OCI-M2 (cell line): ENCODE data around the gene BAD.
"Not testable (repeated sequence)": the region's sequence is repeated elsewhere in the genome, so short reads cannot be mapped to it uniquely, and the experiment has no call there.

Source experiments
- DNase-seq: peaks from one replicate; lab custom pipeline; 2025; ENCODE audit not compliant: unreplicated experiment; lab: John Stamatoyannopoulos, UW

The BAD gene

DNA sequence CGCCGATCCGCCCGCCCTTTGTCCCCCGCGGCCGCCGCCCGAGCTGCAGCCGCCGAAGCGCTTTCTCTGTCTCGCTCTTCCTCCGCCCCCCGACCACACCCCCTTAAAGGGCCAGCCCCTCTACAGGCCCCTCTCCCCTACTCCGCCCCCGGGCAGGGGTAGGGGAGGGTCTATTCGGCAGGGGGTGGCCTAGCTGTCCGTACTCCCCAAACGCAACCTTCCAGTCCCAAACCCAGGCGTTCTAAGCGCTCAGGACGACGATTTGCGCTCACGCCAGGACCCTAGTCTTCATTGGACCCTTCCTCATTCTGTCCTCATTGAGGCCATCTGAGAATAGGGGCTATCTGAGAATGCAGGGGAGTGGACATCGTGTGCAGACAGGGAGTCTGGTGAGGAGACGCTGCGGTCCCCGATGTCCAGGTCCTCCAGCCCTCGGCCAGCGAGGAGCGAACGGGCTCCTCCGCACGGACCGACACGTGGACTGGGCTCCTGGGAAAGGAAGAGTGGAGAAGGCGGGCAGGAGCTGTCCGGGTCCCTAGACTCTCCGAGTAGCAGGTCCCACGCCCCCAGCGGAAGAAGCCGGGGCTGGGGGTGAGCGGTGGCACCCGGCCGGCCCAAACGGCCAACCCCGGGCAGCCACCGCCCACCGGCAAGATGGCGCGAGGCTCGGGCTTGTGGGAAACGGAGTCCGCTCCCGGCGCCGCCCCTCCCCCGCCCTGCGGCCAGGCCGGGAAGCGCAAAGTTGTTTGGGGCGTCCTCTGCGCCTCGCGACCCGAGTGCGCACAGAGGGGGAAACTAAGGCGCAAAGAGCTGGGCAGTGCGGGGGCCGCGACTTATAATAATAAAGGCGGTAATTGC, 37.4 kb downstream of the BAD start, which contains the start of gene PPP1R14B:
Gene PPP1R14B, minus strand, starts transcription at position 73 of the 858 bp plus-strand sequence. CDS start 270 bp downstream, outside the sequence.
- no peak for DNase-seq

DNA sequence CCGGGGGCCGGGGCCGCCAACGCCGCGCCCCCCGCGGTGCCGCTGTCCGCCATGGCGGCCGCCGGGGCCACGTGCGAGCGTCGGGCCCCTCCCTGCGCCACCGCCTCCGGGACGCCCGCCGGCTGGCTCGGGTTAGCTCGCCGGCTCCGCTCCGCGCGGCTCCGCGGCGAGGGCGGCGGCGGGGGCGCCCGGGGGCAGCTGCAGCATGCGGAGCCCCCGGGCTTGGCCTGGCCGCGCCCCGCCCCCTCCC, 37.9 kb downstream of the BAD start:
- DNase-seq = not testable (repeated sequence)

DNA sequence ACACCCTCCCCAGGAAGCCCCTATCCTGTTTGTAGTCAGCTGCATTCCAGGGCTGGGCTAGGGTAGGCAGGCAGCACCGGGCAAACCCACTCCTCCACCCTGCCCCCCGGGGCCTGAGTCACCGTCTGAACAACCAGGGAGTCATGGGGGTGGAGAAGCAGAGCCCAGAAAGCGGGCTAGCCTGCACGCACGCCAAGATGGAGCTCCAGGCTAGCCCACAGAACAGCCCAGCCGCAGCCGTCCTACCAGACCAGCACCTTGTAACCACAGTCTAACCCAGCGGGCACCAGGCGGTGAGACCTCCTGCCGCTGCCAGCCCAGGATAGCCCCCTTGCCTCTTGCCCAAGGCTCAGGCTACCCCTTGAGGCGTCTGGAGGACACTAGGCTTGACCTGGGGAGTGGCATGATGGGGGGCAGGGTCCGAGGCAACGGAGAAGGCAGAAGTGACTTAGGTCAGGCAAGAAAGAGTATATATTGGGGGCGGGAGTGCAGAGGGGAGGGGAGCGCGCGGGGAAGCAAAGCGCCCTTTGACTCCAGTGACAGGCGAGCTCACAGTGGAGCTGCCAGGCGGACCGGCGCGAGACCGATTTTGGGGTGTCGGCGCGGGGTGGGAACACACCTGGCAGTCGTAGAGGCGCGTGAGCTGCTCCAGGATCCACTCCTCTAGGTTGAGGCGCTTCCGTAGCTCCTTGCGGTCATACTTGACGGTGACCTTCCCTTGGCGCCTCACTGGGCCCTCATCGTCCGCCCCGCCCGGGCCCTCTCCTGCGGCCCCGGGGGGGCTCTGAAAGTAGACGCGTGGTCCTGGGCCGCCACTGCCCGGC, 38.5 kb downstream of the BAD start:
- no peak for DNase-seq

DNA sequence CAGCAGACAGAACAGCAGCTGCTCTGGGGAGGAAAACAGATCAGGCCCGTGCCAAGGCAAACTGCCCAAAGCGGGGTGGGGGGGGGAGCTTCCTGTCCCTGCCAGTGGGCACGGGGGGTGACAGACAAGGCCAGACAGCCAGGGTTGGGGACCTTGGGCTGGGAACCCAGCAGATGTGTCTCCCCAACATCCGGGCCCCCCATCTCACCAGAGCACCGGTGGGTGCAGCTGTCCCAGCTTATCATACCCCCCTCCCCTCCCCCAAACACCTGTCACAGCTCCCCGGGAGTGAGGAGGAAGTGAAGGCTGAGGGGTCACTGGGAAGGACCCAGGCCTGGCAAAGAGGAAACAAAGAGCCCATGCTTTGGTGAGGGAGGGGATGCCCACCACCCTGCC, 39.1 kb downstream of the BAD start:
- DNase-seq = no peak

DNA sequence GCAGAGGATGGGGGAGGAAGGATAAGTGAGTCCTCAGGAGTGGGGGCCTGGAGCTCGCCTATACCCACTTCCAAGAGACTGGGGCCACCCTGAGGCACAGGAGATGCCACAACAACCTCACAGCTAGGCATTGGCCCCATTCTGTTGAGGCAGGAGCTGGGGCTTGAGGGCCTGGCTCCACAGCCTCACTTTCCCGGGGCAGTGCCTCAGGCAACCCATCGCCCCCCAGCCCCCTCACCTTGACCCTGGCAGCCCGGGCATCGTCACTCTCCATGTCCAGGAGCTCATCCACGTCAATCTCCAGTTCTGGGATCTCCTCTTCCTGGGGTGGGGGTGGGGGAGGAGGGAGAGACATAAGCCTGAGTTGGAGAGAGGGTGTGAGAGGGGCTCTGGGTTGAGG, 39.5 kb downstream of the BAD start:
- DNase-seq = no peak

DNA sequence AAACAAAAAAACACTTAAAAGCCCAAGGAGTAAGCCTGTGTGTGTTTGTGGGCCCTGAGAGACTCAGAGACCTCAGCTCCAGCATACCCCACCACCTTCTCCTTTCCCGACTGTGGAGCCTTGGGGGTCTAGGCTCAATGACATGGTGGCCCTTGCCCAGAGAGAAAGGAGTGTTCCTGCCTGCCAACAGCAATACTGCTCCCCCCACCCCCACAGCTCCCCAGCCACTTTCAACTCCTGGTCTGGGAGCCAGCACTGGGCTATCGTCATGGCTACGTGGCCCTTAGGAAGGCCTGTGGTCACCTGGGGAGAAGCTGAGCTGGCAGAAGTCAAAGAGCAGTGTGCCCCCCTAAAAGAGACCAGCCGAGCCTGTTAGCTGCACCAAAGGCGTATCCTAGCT, 40.4 kb downstream of the BAD start:
- DNase-seq = no peak

DNA sequence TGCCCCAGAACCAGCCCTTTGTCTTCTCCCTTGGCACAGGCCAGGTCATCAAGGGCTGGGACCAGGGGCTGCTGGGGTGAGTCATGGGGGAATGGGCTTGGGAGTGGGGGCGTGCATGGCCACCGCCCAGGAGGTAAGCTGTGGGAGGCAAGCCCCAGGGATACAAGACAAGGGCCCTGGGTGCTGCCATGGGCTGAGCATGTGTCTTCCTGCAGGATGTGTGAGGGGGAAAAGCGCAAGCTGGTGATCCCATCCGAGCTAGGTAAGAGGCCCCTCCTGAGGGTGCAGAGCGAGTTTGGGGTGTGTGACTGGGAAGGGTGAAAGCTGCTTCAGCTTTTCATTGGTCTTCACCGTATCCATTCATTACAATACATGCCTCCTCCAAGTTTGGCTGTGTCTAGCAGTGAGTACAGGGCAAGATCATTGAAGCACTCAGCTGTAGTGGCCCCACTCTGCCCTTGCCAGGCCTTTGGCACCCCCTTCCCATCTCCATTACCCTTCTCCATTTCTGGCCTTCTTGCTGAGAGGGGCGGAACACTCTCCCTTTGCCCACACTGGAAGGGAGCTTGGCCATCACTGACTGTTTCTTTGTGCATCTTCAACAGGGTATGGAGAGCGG, 41.1 kb downstream of the BAD start:
- no peak for DNase-seq

DNA sequence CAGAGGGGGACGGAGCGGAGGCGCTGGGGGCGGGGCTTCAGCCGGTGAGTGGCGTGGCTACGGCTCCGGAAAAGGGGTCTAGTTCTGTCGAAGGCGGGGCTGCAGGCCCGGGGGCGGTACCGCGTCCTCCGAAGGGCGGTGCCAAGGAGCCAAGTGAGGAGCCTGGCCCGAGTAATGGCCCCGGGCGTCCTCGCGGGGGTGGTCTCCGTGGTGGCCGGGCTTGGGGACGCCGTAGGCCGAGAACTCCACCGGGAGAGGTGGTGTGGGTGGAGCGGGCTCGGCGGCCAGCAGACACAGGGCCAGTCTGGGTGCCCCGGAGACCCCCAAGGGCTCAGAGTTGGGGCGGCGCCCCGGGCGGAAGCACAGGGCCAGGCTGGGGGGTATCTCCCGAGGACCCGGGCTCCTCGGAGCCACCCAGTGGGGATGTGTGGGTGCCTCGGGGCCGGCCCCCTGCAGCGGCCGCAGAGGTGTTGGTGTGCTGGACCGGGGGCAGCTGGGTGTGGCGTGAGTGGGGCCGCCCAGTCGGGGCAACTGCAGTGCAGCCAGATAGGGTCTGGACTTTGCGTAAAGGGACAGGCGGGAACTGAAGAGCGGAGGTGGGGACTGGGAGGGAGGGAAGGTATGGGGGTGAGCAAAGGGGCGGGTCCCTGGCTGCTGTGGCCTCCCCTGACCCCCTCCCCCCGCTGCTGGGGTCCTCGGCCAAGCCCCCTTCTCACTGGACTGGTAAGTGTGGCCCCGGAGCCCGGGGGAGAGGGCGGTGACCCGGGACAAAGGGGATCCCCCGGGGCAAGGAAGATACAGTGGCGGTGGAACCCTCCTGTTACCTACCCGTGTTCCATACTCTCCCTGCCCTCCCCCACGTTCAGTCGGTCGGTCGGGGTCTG, 42.7 kb downstream of the BAD start:
- DNase-seq = no peak

DNA sequence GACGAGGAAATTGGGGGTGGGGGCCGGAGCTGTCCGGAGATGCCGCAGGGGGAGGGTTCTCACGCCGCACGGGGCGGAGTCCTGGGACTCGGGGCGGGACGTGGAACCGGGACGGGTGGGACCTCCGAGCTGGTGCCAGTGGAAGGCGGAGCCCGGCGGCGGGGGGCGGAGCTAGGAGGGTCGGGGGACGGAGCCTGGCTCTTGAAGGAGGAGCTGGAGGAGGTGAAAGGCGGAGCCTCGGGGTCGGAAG, 43.3 kb downstream of the BAD start:
- peak; percentile 56 for DNase-seq

DNA sequence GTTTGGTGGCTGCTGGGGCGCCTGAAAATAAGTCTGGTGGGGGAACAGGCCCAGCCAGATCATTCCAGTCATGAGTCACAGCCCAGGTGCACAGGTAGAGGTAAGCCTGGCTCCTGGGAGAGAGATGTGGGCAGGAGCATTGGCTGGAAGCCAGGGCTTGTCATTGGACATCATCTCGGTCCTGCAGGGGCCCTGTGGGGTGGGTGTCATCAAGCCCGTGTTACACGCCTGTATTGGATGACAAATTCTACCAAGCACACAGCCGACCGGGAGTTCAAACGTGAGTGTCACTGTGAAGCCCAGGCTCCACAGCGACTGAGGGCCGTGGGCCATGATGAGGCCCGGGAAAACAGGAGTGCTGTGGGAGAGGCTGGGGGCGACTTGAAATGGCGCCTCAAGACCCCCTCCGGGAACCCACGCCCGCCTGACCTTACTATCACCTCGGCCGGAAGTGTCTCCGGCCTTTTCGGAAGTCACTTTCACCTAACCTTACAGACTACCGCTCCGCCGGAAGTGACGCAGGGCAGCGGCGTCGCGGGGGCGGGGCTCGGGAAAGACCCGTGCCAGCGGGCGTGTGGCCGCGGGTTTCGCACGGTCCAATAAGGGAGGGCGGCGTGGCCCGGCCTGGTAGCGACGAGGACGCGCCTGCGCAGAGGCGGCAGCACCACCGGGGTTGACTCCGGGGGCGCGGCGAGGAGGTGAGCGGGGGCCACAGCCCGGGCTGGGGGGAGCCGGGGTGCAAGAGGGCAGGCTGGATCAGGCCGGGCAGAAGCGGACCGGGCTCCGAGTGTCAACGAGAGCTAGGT, 43.8 kb downstream of the BAD start, which contains the start of gene FKBP2:
Gene FKBP2, plus strand, starts transcription at position 661 of the 806 bp plus-strand sequence. CDS start 1,293 bp downstream, outside the sequence.
- no peak for DNase-seq

DNA sequence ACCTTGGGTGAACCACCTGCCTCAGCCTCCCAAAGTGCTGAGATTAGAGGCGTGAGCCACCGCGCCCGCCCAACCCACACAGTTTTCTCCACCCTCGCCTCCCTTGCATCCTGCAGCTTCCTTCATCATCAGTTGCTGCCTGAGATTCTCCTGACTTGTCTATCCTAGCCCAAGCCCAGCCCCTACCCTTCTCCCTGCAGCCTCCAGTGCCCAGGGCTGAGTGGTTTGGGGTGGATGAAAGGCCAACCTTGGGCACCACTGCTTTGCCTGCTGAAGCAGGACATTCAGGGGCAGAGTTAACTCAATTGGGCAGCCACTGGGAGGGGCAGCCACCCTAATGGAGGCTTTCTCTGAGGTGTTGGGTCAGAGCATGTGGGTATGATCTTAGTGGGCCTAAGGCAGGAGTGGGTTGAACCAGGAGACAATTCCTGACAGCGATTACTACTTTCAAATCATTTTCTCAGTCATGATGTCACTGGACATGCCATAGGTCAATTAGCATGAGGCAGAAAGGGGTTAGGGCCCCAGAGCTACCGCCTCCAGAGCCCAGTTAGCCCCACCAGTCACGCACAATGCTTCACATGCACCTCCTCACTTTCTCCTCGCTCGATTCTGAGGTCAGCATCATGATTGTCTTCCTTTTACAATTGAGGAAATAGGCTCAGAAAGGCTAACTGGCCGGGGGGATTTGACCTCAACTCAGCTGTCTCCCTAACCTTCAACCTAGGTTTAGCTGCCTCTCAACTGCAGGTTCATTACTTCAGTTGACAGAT, 44.6 kb downstream of the BAD start:
- DNase-seq = no peak

DNA sequence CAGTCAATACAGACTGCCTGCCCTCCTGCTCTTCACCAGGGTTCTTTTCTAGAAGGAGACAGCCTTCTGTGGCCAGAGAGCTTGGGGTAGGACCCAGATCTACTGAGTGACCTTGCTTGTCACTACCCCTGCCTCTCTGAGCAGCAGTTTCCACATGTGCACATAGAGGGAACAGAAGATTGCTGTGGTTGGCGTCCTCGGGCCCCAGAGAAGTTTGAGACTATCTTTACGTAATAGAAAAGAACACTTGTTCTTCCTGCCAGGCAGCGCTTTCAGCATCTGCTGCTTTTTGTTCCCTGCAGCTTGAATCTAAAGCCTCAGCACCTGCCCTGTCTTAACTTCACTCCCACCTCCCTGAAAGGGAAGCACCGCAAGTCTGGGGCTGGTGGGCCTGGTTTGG, 45.5 kb downstream of the BAD start:
- no peak for DNase-seq

DNA sequence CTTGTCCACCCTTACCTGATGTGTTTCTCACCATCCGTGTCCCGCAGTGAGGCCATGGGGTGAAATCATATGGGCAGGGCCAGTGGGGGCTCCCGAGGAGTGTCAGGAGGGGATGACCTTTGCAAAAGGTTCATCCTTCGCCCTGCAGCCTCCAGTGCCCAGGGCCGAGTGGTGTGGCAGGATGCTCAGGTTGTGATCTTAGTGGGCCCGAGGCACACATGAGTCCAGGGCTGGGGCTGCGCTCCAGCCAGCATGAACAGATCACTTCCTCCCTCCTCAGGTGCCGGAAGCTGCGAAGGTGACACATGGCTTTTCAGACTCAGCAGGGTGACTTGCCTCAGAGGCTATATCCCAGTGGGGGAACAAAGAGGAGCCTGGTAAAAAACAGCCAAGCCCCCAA, 46.4 kb downstream of the BAD start:
- no peak for DNase-seq

DNA sequence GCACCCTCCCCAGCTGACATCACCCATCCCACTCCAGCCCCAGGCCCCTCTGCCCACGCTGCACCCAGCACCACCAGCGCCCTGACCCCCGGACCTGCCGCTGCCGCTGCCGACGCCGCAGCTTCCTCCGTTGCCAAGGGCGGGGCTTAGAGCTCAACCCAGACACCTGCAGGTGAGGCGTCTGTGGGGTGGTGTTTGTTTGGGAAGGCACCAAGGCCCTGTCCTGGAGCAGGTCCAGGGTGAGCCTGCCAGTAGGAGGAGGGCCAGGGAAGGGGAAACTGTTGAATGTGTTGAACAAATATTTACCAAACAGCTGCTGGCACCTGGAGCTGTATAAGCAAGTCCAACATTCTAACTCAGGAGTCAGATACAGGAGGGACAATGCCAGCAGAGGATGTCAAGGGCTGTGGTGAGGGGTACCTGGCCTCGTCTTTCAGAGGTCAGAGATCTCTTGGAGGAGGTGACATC, 46.9 kb downstream of the BAD start:
- no peak for DNase-seq

DNA sequence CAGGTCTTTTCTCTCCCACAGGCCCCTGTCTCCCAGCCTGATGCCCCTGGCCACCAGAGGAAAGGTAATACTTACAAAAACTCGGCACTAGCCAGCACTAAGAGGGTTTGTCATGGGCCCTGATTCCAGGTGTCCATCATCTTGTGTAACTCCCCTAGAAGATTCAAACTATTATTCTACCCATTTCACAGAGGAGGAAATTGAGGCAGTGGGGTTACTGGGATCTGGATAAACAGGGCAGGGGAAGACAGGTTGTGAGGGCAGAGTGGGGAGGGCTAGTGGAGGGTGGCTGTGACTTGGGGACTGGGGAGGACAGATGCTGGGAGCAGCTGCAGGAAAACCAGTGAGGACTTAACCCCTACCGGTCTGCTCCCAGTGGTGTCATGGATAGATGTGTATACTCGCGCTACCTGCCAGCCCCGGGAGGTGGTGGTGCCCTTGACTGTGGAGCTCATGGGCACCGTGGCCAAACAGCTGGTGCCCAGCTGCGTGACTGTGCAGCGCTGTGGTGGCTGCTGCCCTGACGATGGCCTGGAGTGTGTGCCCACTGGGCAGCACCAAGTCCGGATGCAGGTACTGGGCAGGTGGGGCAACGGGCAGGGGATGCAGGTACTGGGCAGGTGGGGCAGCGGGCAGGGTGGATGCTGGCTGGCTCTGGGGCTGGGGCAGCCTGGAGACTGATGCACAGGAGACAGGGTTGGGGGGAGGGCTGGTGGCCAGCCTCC, 48.9 kb downstream of the BAD start:
- DNase-seq = no peak

DNA sequence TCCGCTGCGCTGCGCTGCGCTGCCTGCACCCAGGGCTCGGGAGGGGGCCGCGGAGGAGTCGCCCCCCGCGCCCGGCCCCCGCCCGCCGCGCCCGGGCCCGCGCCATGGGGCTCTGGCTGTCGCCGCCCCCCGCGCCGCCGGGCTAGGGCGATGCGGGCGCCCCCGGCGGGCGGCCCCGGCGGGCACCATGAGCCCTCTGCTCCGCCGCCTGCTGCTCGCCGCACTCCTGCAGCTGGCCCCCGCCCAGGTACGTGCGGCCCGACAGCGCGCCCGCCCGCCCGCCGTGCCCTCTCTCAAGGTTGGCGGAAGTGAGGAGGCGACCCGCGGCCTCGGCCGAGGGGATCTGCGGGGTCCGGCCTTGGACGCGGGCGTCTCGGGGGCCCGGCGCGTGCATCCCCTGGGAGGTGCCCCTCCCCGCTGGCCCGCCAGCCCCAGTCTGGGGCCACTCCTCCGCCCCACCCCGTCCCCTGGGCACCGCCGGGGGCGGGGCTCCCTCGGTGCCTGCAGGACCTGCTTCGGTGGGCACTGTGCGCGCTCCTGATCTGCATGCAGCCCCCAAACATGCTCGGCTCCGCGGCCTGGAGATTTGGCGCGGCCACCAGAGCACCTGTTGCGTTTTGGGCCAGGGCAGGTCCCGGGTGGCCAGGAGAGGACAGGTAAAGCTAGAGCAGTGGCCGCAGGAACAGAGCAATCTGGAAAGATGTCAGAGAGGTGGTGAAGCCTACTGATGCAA, 49.7 kb downstream of the BAD start:
- DNase-seq = no peak

DNA sequence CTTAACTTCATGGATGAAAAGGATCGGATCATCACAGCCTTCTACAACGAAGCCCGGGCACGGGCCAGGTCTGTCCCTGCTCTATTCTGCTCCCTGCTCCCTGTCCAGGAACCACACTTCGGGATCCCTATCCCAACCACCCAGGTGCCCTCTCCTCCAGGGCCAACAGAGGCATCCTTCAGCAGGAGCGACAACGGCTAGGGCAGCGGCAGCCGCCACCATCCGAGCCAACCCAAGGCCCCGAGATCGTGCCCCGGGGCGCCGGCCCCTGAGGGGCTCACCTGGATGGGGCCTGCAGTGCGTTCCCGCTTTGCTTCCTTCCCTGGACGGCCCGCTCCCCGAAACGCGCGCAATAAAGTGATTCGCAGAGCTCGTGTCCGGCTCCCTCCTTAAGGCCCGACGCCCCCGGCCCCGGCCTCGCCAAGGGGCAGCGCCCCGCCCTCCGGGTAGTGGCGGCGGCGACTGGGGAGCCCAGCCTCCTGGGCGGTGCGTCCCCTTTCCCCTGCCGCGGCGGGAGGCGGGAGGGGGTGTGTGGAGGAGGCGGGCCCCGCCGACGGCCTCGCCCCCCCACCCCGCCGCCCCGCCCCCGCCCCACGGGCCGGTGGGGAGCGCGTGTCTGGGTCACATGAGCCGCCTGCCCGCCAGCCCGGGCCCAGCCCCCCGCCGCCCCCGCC, 50.4 kb downstream of the BAD start, which contains the start of gene VEGFB:
Gene VEGFB, plus strand, starts transcription at position 672 of the 674 bp plus-strand sequence. CDS start 250 bp downstream, outside the sequence.
- DNase-seq = no peak

DNA sequence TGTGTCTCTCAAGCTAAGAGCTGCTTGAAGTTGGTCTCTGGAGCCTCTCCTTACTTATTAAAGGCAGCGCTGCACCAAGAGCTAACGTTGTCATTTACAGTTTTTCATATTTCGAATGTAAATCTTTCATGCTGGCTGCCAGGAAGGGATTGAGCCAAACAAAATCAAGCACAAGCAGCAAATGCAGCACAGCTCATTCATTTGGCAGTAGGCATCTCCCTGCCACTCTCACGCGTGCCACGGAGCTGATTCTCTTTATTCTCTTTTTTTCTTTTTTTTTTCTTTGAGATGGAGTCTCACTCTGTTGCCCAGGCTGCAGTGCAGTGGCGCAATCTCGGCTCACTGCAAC, 51.5 kb downstream of the BAD start:
- no peak for DNase-seq
